H9 (cell line): Measurements from ENCODE around the gene AOC1. TPM values are rescaled to one million over a fixed set of nuclear protein-coding genes. Genes with fewer than 3 reads are reported as not detected.

Source experiments
- DNase-seq: peaks from one replicate; pipeline ENCODE4 v3.0.0-alpha.2; 2017
- H2AFZ ChIP-seq: one replicate; pipeline ENCODE4 v1.6.1; 2013; ENCODE audit warnings: mild to moderate bottlenecking, low read length, control low read depth, moderate library complexity
- H2AK5ac ChIP-seq: 2 replicates; pipeline ENCODE4 v1.6.1; 2013; ENCODE audit warnings: low read length, control low read depth, mixed read lengths; ENCODE audit not compliant: insufficient read length
- H2BK120ac ChIP-seq: one replicate; pipeline ENCODE4 v1.6.1; 2013; ENCODE audit warnings: low read depth, mild to moderate bottlenecking, low read length, control low read depth, inconsistent platforms; ENCODE audit not compliant: poor library complexity, severe bottlenecking
- H2BK12ac ChIP-seq: 2 replicates; pipeline ENCODE4 v1.6.1; 2013; ENCODE audit warnings: low read length, control low read depth, mixed read lengths, low read depth; ENCODE audit not compliant: insufficient read length
- H2BK15ac ChIP-seq: 2 replicates; pipeline ENCODE4 v1.6.1; 2013; ENCODE audit warnings: low read depth, low read length, control low read depth
- H2BK20ac ChIP-seq: one replicate; pipeline ENCODE4 v1.6.1; 2013; ENCODE audit warnings: low read depth, mild to moderate bottlenecking, low read length, control low read depth, inconsistent platforms; ENCODE audit not compliant: poor library complexity, severe bottlenecking
- H2BK5ac ChIP-seq: 2 replicates; pipeline ENCODE4 v1.6.1; 2013; ENCODE audit warnings: low read length, control low read depth, mixed read lengths; ENCODE audit not compliant: insufficient read length
- H3K14ac ChIP-seq: 2 replicates; pipeline ENCODE4 v1.6.1; 2013; ENCODE audit warnings: low read length, control low read depth; ENCODE audit not compliant: insufficient read depth
- H3K18ac ChIP-seq: 2 replicates; pipeline ENCODE4 v1.6.1; 2013; ENCODE audit warnings: low read depth, mild to moderate bottlenecking, mixed read lengths, low read length, control low read depth; ENCODE audit not compliant: insufficient read length
- H3K23ac ChIP-seq: 2 replicates; pipeline ENCODE4 v1.6.1; 2013; ENCODE audit warnings: low read length, control low read depth, mixed read lengths, low read depth; ENCODE audit not compliant: insufficient read length
- H3K23me2 ChIP-seq: 2 replicates; pipeline ENCODE4 v1.6.1; 2013; ENCODE audit warnings: low read depth, mild to moderate bottlenecking, mixed read lengths, low read length, control low read depth; ENCODE audit not compliant: insufficient read length, poor library complexity, severe bottlenecking
- H3K27ac ChIP-seq: 2 replicates; pipeline ENCODE4 v1.5.1; 2013; ENCODE audit warnings: low read length, control low read depth, mixed read lengths, low read depth; ENCODE audit not compliant: insufficient read length
- H3K27me3 ChIP-seq: 2 replicates; pipeline ENCODE4 v1.6.1; 2013; ENCODE audit warnings: low read length, control low read depth, inconsistent platforms; ENCODE audit not compliant: insufficient read depth
- H3K4ac ChIP-seq: 2 replicates; pipeline ENCODE4 v1.6.1; 2013; ENCODE audit warnings: low read depth, mild to moderate bottlenecking, control low read depth, inconsistent platforms, low read length, moderate library complexity
- H3K4me1 ChIP-seq: 2 replicates; pipeline ENCODE4 v1.6.1; 2013; ENCODE audit warnings: low read length, control low read depth, inconsistent platforms; ENCODE audit not compliant: insufficient read depth
- H3K4me2 ChIP-seq: 2 replicates; pipeline ENCODE4 v1.6.1; 2013; ENCODE audit warnings: low read length, control low read depth, mixed read lengths; ENCODE audit not compliant: insufficient read length, insufficient read depth
- H3K56ac ChIP-seq: 2 replicates; pipeline ENCODE4 v1.6.1; 2013; ENCODE audit warnings: low read depth, mild to moderate bottlenecking, mixed read lengths, low read length, control low read depth; ENCODE audit not compliant: insufficient read length
- H3K79me1 ChIP-seq: 2 replicates; pipeline ENCODE4 v1.6.1; 2013; ENCODE audit warnings: low read depth, mild to moderate bottlenecking, moderate library complexity, low read length, control low read depth, inconsistent platforms; ENCODE audit not compliant: insufficient read depth, poor library complexity, severe bottlenecking
- H3K79me2 ChIP-seq: 2 replicates; pipeline ENCODE4 v1.6.1; 2013; ENCODE audit warnings: low read length, control low read depth, inconsistent platforms; ENCODE audit not compliant: insufficient read depth
- H3K9ac ChIP-seq: 2 replicates; pipeline ENCODE4 v1.6.1; 2013; ENCODE audit warnings: low read length, control low read depth, mixed read lengths; ENCODE audit not compliant: insufficient read length; ENCODE audit errors: extremely low read depth
- H3K9me3 ChIP-seq: one replicate; pipeline ENCODE4 v1.6.1; 2013; ENCODE audit warnings: low read depth, low read length, inconsistent platforms; ENCODE audit not compliant: control insufficient read depth
- H3T11ph ChIP-seq: one replicate; pipeline ENCODE4 v1.6.1; 2013; ENCODE audit warnings: mild to moderate bottlenecking, low read length, control low read depth, inconsistent platforms
- H4K20me1 ChIP-seq: one replicate; pipeline ENCODE4 v1.6.1; 2013; ENCODE audit not compliant: control insufficient read depth, insufficient read length, insufficient read depth
- H4K5ac ChIP-seq: 2 replicates; pipeline ENCODE4 v1.6.1; 2013; ENCODE audit warnings: low read depth, mild to moderate bottlenecking, mixed read lengths, low read length, control low read depth; ENCODE audit not compliant: insufficient read length
- H4K8ac ChIP-seq: replicated peaks from 2 replicates; pipeline ENCODE4 v1.6.1; 2013; ENCODE audit warnings: low read length, control low read depth, mixed read lengths, low read depth; ENCODE audit not compliant: insufficient read length
- H4K91ac ChIP-seq: 2 replicates; pipeline ENCODE4 v1.6.1; 2013; ENCODE audit warnings: low read depth, mild to moderate bottlenecking, moderate library complexity, mixed read lengths, low read length, control low read depth; ENCODE audit not compliant: insufficient read length
- H3K27ac Mint-ChIP-seq, 3 experiments: 2 replicates in 2 of 3; 3 replicates in 1 of 3; pipeline ENCODE4 v1.8.0; 2020 to 2021; ENCODE audit warnings: mixed read lengths in 3 of 3, mild to moderate bottlenecking in 1 of 3, moderate library complexity in 1 of 3
- H3K27me3 Mint-ChIP-seq: 2 replicates; pipeline ENCODE4 v1.8.0; 2021; ENCODE audit warnings: low read depth, mild to moderate bottlenecking, moderate library complexity, mixed read lengths
- H3K36me3 Mint-ChIP-seq, 3 experiments: 2 replicates in 2 of 3; 3 replicates in 1 of 3; pipeline ENCODE4 v1.8.0; 2020 to 2021; ENCODE audit warnings: low read depth in 3 of 3, mixed read lengths in 3 of 3; ENCODE audit not compliant: insufficient read depth in 1 of 3
- H3K4me1 Mint-ChIP-seq, 2 experiments: 2 replicates each; pipeline ENCODE4 v1.8.0; 2020; ENCODE audit warnings: mixed read lengths in 2 of 2
- H3K4me3 Mint-ChIP-seq, 2 experiments: 2 replicates in 1 of 2; 3 replicates in 1 of 2; pipeline ENCODE4 v1.8.0; 2020 to 2021; ENCODE audit warnings: mild to moderate bottlenecking in 2 of 2, mixed read lengths in 2 of 2, moderate library complexity in 1 of 2
- H3K9me3 Mint-ChIP-seq, 2 experiments: 2 replicates in 1 of 2; 3 replicates in 1 of 2; pipeline ENCODE4 v1.8.0; 2020; ENCODE audit warnings: mild to moderate bottlenecking in 2 of 2, mixed read lengths in 2 of 2, moderate library complexity in 1 of 2
- CTCF ChIP-seq: fragments of 200-600 bp; sonication (generic); conservative IDR thresholded peaks from 3 replicates; pipeline ENCODE4 v1.8.0; 2021; ENCODE audit warnings: antibody characterized with exemption, mild to moderate bottlenecking
- WGBS: extraction: QIAGEN DNeasy Blood & Tissue Kit; methylation state at CpG from one replicate; pipeline ENCODE4 v1.1.7; 2013; ENCODE audit warnings: missing lambda C conversion rate, low lambda C conversion rate, mixed read lengths; ENCODE audit not compliant: insufficient read length; ENCODE audit errors: extremely low coverage; 5-methylcytosine and 5-hydroxymethylcytosine counted together
- total RNA-seq: library from RNA; stranded (reverse); gene quantifications from 2 replicates; pipeline ENCODE4 v1.2.1, GENCODE V29; 2021

AOC1 gene
- total RNA-seq, 1 experiment from 2014 or later = 0.28 TPM

DNA sequence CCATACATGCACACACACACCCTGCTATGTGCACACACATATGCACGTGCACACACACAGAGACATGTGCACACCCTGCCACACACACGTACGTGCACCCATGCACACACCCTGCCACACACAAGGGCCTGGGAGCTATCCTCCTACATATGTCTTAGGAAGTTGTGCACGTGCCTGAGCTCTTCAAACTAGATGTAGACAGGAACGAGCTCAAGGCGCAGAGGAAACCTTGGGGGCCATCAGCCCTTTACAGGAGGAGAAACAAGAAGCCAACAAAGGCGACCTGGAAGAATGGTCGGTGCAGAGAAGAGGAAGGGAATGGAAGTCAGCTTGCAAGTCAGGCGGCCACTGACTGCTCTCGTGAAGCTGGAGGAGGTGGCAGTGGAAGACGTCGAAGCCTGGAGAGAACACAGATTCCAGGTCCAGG is 58.7 kb downstream of the AOC1 start:
- H3K18ac ChIP-seq = no peak overlapping the region
- H3K27me3 Mint-ChIP-seq = peaks cover 56% of the 10 kb centered on the region
- H2BK5ac ChIP-seq = no peak overlapping the region
- no peak overlapping the region for H3K23ac ChIP-seq
- no CpG with 5 or more reads among the region's 12 CpGs for WGBS
- H3K4me1 ChIP-seq = peaks cover 2% of the 10 kb centered on the region; the same call in 1 of the 2 replicates
- no peak overlapping the region for H3K27ac Mint-ChIP-seq
- no peaks in the 10 kb centered on the region for H4K20me1 ChIP-seq
- H3K36me3 Mint-ChIP-seq = no peaks in the 10 kb centered on the region
- H4K8ac ChIP-seq = no peak overlapping the region
- H2AK5ac ChIP-seq = no peak overlapping the region
- H3T11ph ChIP-seq = no peak overlapping the region
- H3K27me3 ChIP-seq = no peaks in the 10 kb centered on the region
- DNase-seq = no peak
- no peak overlapping the region for H3K27ac ChIP-seq
- no peak overlapping the region for H3K4ac ChIP-seq
- H3K4me3 Mint-ChIP-seq = no peak overlapping the region; a peak in 1 of 5 replicates
- H3K4me2 ChIP-seq = no peak overlapping the region
- H2AFZ ChIP-seq = no peak overlapping the region
- no peak overlapping the region for H2BK120ac ChIP-seq
- H3K56ac ChIP-seq = no peak overlapping the region
- no peak overlapping the region for H2BK15ac ChIP-seq
- no peak overlapping the region; the same call in 1 of the 2 replicates for H3K14ac ChIP-seq
- H2BK20ac ChIP-seq = no peak overlapping the region
- TF ChIP-seq CTCF = no peak
- H4K91ac ChIP-seq = no peak overlapping the region
- H2BK12ac ChIP-seq = no peak overlapping the region
- H3K4me1 Mint-ChIP-seq = peaks cover 14 to 15% of the 10 kb centered on the region in 2 experiments
- no peak overlapping the region for H3K9ac ChIP-seq
- H3K79me1 ChIP-seq = no peaks in the 10 kb centered on the region
- H3K79me2 ChIP-seq = no peaks in the 10 kb centered on the region
- H4K5ac ChIP-seq = no peak overlapping the region
- H3K23me2 ChIP-seq = no peaks in the 10 kb centered on the region
- no peaks in the 10 kb centered on the region for H3K9me3 ChIP-seq
- peaks cover 0 to 3% of the 10 kb centered on the region in 2 experiments; a peak in 3 of 5 replicates for H3K9me3 Mint-ChIP-seq

Other genes starting within 250 kb of the AOC1 start
- gene GIMAP6, start 220.1 kb upstream of the AOC1 start, total RNA-seq = not detected in 2 replicates
- not detected in 2 replicates for gene GIMAP2, start 166.8 kb upstream of the AOC1 start, total RNA-seq
- not detected in 2 replicates for gene GIMAP1, start 135.9 kb upstream of the AOC1 start, total RNA-seq
- not detected in 2 replicates for gene GIMAP5, start 115.1 kb upstream of the AOC1 start, total RNA-seq
- gene TMEM176B, start 52.2 kb upstream of the AOC1 start, total RNA-seq = 0.26 and 0.85 TPM in 2 replicates
- not detected in 2 replicates for gene TMEM176A, start 51.7 kb upstream of the AOC1 start, total RNA-seq
- 4.3 and 4.5 TPM in 2 replicates for gene KCNH2, start 125.8 kb downstream of the AOC1 start, total RNA-seq
- 4.5 and 4.7 TPM in 2 replicates for gene NOS3, start 138.5 kb downstream of the AOC1 start, total RNA-seq
- 1.5 and 2.0 TPM in 2 replicates for gene ATG9B, start 172.0 kb downstream of the AOC1 start, total RNA-seq
- 22.1 and 23.9 TPM in 2 replicates for gene ABCB8, start 175.9 kb downstream of the AOC1 start, total RNA-seq
- 1.7 and 2.3 TPM in 2 replicates for gene ASIC3, start 196.0 kb downstream of the AOC1 start, total RNA-seq
- 16.3 and 19.9 TPM in 2 replicates for gene CDK5, start 205.4 kb downstream of the AOC1 start, total RNA-seq
- 136 and 138 TPM in 2 replicates for gene SLC4A2, start 207.1 kb downstream of the AOC1 start, total RNA-seq
- 57.8 and 59.5 TPM in 2 replicates for gene FASTK, start 228.3 kb downstream of the AOC1 start, total RNA-seq
- 45.4 and 53.6 TPM in 2 replicates for gene TMUB1, start 231.0 kb downstream of the AOC1 start, total RNA-seq
- 97.7 and 99.6 TPM in 2 replicates for gene AGAP3, start 234.0 kb downstream of the AOC1 start, total RNA-seq